GM20000 (cell line): ENCODE results near the gene RXRA.

Source experiments
- DNase-seq: peaks from one replicate; pipeline ENCODE4 v3.0.0; 2012; ENCODE audit warnings: low spot score
- CTCF ChIP-seq: IDR thresholded peaks from 2 replicates; pipeline ENCODE4 v1.5.1; 2012; ENCODE audit warnings: mild to moderate bottlenecking, control low read depth; ENCODE audit errors: extremely low read depth, missing control alignments

Gene RXRA

GRCh38 chr9:134455934-134456755 is 129.9 kb downstream of the RXRA start:
- DNase-seq, result peak; percentile 74
- TF ChIP-seq CTCF, result no peak

GRCh38 chr9:134456756-134457305 is 130.6 kb downstream of the RXRA start:
- no peak for DNase-seq
- no peak for TF ChIP-seq CTCF

GRCh38 chr9:134457321-134458206 is 131.3 kb downstream of the RXRA start:
- DNase-seq, result no peak
- TF ChIP-seq CTCF, result no peak

- TF ChIP-seq CTCF, result no peak
- DNase-seq, result no peak
Measured at GRCh38 chr9:134458207-134459108, 132.2 kb downstream of the RXRA start.

- no peak for DNase-seq
- no peak for TF ChIP-seq CTCF
Measured at GRCh38 chr9:134459164-134459563, 132.9 kb downstream of the RXRA start.

- no peak for DNase-seq
- no peak for TF ChIP-seq CTCF
Measured at GRCh38 chr9:134459573-134459972, 133.3 kb downstream of the RXRA start.
